WI38 (cell line): ENCODE data around the gene PYM1.
A peak's percentile ranks its signal among the peaks of the same experiment; 100 is the strongest.

Experiments used
- H3K4me3 ChIP-seq: 2 replicates; pipeline ENCODE4 v1.5.1; 2011; ENCODE audit warnings: low read depth, mild to moderate bottlenecking, control low read depth, low read length
- TF ChIP-seq, protein P1 (sequence below): IDR thresholded peaks from 2 replicates; pipeline ENCODE4 v1.5.1; 2012; ENCODE audit warnings: low read depth, mild to moderate bottlenecking, control low read depth, low read length

PYM1 gene

DNA sequence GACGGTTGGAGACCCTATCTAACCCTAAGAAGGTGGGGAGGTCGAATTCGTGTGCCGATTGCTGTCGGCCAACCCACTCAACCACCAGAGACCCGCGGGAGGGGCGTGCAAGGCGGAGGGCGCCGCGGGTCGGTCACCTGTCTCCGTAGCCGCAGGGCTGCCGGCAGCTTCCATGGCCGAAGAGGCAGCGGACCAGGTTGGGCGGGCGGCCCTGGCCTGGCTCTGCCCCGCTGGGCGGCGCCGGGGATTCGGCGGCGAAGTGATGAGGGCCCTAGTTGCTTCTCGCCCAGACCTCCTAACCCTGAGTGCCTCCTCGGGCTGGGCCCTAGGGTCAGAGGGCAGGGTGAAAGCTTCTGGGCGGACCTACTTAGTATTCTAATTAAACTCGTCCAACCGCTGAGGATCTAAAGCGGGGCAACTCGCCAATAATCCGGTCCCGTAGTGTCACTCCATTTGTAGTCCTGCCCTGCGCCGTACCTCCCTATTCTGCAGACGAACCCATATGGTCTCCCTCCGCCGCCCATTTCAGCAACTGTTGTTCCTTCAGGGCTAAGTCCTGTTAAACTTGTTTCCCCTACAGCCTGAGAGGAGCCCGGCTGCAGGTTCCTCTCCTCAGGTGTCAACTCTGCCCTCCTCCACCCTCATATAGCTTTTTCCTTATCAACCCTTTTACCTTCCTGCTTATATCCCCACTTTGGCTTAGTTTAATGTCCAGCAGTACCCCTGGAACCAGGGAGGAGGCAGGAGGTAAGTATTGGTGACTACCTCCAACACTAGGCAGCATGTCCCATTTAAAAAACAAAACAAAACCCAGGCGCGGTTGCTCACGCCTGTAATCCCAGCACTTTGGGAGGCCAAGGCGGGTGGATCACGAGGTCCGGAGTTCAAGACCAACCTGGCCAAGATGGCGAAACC is at the start of gene PYM1:
PYM1 (minus strand) TSS at position 307 of the 915 bp plus-strand sequence; CDS start at position 174, 133 bp downstream.
- H3K4me3 ChIP-seq = peak within 1 kb of the TSS; percentile 89
- TF ChIP-seq, protein P1, sequence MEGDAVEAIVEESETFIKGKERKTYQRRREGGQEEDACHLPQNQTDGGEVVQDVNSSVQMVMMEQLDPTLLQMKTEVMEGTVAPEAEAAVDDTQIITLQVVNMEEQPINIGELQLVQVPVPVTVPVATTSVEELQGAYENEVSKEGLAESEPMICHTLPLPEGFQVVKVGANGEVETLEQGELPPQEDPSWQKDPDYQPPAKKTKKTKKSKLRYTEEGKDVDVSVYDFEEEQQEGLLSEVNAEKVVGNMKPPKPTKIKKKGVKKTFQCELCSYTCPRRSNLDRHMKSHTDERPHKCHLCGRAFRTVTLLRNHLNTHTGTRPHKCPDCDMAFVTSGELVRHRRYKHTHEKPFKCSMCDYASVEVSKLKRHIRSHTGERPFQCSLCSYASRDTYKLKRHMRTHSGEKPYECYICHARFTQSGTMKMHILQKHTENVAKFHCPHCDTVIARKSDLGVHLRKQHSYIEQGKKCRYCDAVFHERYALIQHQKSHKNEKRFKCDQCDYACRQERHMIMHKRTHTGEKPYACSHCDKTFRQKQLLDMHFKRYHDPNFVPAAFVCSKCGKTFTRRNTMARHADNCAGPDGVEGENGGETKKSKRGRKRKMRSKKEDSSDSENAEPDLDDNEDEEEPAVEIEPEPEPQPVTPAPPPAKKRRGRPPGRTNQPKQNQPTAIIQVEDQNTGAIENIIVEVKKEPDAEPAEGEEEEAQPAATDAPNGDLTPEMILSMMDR = no peak

DNA sequence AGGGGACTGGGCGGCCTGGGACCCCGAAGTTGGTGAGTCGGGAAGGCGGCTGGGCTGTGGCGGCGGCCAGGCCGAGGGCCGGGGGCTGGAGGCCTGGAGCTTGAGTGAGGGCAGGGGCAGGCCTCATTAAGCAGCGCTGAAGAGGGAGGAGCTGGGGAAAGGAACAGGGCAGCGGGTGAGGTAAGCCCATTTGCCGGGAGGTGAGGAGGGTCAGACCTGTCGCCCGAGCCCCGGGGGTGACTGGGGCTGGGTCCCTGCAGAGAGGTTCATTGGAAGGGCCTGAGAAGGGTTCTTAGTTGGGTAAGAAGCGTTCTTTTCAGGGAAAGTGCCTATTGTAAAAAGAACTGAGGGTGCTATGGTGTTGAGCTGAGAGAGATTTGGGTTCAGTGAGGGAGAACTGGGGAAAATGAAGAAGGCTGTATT is 46.6 kb upstream of the PYM1 start:
- TF ChIP-seq, protein P1 = no peak
- peak overlapping the region; percentile 89 for H3K4me3 ChIP-seq

DNA sequence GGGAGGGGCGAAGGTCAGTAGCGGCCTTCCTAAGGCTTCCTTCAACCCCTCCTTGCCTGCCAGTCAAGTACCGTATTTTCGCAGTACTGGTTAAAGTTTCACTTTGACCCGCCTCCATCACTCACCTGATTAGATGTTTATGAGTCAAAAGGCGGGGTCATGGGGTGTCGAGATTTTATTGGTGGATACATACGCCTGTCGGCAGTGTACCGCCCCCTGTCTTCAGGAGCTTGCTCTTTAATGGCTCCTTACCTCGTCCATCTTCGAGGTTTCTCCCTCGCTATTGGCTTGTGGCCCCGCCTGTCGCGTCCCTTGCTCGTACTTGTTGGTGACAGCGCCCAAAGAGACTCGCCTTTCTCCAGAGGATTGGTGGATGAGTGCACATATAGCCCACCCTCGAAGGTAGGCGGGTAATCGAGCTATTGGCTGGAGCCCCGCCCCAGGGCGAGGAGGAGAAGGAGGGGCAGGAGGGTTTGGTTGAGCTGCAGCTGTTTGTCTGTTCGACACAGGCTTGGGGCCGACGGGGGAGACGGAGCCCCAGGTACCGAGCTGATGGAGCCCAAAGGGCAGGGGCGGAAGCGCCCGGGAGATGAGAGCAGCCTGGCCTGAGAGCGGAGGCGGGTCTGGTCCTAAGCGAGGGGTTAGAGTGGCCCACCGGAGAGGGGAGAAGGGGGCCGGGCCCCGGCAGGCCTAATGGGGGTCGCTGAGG is 46.1 kb upstream of the PYM1 start, which contains the start of gene RAB5B:
RAB5B (plus strand) TSS at position 480 of the 709 bp plus-strand sequence. CDS start 12,883 bp downstream, outside the sequence.
- TF ChIP-seq, protein P1 = no peak
- H3K4me3 ChIP-seq = peak within 1 kb of the TSS; percentile 89

DNA sequence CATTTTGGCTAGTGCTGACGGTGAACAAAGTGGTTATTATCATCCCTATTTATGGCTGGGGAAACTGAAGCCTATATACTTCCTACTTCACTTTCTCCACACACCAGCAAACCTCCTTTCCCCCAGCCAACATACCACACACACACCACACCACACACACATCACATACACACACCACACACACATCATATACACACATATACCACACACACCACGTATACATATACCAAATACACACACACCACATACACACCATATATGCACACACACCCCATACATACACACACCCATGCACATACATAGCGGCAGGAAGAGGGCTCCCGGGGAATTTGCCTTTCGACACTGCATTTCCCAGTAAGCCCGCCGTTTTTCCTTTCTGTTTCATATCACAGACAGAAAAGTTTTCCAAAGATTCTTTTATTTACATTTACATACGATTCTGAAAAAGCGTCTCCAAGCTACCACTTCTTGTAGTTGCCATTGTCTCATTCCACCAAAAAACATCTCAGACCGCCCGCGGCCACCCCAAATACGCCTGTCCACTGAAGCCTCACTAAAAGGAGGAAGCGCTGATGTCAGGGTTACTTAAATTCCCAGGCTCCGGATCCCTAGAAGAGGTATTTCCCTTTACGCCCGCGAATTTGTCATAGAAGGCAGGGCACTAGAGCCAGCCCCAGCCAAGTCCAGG is 45.4 kb upstream of the PYM1 start:
- peak overlapping the region; percentile 67 for H3K4me3 ChIP-seq
- TF ChIP-seq, protein P1 = no peak

DNA sequence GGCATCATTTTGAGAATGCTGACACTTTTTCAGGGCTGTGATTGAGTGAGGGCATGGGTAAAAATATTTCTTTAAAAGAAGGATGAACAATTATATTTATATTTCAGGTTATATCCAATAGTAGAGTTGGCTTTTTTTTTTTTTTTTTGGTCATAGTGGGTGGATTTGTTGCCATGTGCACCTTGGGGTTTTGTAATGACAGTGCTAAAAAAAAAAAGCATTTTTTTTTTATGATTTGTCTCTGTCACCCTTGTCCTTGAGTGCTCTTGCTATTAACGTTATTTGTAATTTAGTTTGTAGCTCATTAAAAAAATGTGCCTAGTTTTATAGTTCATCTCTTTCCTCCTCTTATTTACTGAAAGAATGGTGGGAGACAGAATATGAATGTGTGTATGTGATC is 44.8 kb upstream of the PYM1 start:
- TF ChIP-seq, protein P1 = no peak
- H3K4me3 ChIP-seq = peak overlapping the region; percentile 67

DNA sequence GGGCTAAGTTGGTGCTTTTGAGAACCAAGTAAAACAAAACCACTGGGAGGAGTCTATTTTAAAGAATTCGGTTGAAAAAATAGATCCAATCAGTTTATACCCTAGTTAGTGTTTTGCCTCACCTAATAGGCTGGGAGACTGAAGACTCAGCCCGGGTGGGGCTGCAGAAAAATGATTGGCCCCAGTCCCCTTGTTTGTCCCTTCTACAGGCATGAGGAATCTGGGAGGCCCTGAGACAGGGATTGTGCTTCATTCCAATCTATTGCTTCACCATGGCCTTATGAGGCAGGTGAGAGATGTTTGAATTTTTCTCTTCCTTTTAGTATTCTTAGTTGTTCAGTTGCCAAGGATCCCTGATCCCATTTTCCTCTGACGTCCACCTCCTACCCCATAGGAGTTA is 44.3 kb upstream of the PYM1 start:
- TF ChIP-seq, protein P1 = no peak
- H3K4me3 ChIP-seq = peak overlapping the region; percentile 67; the same call in 1 of the 2 replicates
